Skin epidermis (tissue), 12 donors: ENCODE measurements around the gene ITGAV.
A peak's percentile ranks its signal among the peaks of the same experiment; 100 is the strongest.

Experiments used
- H3K27ac ChIP-seq, 21 experiments: fragments of 200-600 bp; sonication (generic) in 11 of 21; one replicate each; pipeline ENCODE4 v1.5.0; 2020; ENCODE audit warnings: mild to moderate bottlenecking in 3 of 21, inconsistent platforms in 2 of 21, moderate library complexity in 2 of 21
- H3K4me3 ChIP-seq, 7 experiments: fragments of 200-600 bp; sonication (generic) in 2 of 7; one replicate each; pipeline ENCODE4 v1.5.0; 2020; ENCODE audit warnings: inconsistent platforms in 2 of 7, mild to moderate bottlenecking in 2 of 7, moderate library complexity in 1 of 7

Gene ITGAV

DNA sequence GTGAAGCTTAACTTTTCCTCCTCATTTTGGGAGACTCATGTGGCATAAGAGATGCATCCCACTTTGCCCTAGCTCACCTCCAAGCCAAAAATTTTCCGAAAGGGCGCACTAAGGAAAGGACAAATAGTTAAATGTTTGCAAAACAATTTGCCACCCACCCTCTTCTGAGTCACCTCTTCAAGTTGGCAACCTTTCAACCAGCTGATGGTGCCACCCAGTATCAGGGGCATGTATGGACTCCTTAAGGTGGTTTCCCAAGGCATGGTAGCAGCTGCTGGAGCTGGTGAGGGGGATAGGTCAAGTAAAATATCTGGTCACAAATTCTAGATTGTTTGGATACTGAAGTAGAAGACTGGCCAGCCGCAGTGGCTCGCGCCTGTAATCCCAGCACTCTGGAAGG, 17.2 kb upstream of the ITGAV start:
- peak overlapping the region in 2 of 21 experiments; percentile 10 to 30 for H3K27ac ChIP-seq
- no peak overlapping the region for H3K4me3 ChIP-seq

DNA sequence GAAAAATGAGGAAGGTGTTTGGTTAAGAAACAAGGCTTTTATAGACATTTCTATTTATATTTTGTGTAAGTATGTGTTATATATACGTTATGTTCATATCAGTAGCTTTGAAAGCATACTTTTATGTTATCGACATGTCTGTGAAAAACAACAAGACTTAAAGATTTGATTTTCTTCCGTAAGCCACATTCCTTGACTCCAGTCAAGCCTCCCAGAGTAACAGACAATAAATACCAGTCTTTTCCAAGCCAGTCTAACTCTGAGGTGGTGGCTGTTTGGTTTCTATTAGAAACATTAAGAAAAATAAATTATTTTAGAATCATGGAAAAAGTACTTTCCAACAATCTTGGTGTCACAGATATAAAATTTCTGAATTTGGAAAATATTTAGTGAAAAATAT, 16.3 kb upstream of the ITGAV start:
- Histone ChIP-seq H3K4me3 (no peak overlapping the region), H3K27ac (peak overlapping the region in 1 of 21 experiments; percentile 30)

DNA sequence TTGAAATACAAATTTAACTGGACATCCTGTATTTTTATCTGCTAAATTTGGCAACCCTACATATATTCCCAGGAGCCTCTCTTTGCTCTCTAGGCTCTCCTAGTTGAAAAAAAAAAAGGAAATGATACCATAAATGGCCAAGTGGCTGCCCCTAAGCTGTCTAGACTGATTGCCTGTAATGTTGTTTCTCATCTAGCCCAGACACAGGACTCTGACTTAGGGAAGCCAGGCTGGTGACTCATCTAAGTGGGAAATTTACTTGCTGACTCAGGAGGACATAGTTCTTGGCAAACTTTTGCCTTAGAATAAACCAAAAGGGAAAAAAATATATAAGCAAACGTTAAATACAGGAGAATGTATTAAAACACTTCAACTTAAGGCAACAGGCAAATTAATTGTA, 14.6 kb upstream of the ITGAV start:
- Histone ChIP-seq H3K27ac (peak overlapping the region in 6 of 21 experiments; percentile 10 to 54 (median 42)), H3K4me3 (no peak overlapping the region)

DNA sequence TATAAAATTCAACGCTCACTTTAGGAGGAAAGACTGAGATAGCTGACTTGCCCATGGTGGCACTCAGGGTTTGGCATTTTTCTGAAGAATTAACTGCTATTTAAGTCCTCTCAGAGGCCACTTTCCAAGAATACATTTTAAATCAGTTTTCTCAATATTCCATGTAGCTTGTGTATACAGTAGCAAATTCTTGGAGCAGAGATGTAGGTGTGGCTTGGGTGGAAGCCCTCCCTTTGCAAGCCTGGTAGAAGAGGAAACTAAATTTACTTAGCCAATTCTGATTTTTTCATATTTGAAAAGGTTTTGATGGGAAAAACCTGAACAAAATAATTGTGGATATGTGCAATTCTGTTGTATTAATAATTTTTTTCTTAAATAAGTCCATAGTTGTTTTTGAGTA, 14.0 kb upstream of the ITGAV start:
- H3K4me3 ChIP-seq: no peak overlapping the region
- H3K27ac ChIP-seq: peak overlapping the region in 7 of 21 experiments; percentile 10 to 44 (median 20)

DNA sequence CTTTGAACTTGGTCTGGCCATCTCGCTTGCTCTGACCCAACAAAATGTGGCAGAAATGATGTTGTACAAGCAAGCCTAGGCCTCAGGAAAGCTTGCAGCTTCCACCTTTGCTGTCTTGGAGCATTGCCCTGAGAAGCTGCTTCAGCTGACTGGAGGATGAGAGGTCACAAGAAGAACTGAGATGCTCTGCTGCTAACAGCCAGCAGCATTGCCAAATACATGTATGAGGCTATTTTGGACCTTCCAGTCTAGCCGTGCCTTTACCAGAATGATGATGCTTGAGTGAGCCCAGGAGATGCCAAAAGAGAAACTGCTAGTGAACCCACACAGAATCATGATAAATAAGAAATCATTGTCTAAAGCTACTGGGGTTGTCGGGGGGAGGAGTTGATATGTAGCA, 13.2 kb upstream of the ITGAV start:
- Histone ChIP-seq H3K4me3 (no peak overlapping the region), H3K27ac (peak overlapping the region in 1 of 21 experiments; percentile 43)

DNA sequence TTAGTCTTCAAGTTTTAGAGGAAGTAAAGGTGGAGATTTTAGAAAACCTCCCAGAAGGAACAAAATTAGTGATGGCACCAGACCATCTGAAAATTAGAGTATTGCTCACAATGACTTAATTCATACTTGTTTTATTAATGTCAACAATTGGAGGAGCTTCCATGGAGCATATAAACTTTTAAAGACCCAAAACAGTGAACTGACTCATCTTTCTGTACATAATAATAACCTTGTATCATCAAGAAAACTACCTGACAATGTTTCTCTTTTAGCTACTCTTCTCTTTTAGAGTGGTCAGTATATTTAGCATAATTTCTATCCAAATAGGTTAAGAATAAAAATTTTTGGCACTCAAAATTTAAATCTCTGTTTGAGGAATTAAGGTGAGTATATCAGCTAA, 7.2 kb upstream of the ITGAV start:
- Histone ChIP-seq H3K27ac (no peak overlapping the region), H3K4me3 (no peak overlapping the region)

DNA sequence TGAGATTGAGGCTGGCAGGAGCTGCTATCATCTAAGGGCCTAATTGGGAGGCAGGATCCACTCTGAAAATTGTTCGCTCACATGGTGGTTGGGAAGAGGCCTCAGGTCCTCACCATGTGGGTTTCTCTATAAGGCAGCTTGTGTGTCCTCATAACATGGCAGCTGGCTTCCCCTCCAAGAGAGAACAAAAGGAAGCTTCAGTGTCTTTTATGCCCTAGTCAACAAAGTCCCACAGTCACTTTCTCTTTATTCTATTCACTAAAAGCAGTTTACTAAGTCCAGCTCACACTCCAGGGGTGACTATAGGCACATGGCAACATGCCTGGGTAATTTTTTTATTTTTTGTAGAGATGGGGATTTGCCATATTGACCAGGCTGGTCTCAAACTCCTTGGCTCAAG, 5.8 kb upstream of the ITGAV start:
- no peak overlapping the region for H3K4me3 ChIP-seq
- H3K27ac ChIP-seq: no peak overlapping the region

DNA sequence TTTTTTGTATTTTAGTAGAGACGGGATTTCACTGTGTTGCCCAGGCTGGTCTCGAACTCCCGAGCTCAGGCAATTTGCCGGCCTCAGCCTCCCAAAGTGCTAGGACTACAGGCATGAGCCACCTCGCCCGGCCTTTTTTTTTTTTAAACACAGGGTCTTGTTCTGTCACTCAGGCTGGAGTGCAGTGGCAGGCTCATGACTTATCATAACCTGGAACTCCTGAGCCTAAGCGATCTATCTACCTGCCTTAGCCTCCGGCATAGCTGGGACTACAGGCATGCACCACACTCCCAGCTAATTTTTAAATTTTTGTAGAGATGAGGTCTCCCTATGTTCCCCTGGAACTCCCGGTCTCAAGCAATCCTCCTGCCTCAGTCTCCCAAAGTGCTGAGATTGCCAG, 1.4 kb upstream of the ITGAV start:
- Histone ChIP-seq H3K27ac (peak overlapping the region in 7 of 21 experiments; percentile 88 to 98 (median 94)), H3K4me3 (no peak overlapping the region)

DNA sequence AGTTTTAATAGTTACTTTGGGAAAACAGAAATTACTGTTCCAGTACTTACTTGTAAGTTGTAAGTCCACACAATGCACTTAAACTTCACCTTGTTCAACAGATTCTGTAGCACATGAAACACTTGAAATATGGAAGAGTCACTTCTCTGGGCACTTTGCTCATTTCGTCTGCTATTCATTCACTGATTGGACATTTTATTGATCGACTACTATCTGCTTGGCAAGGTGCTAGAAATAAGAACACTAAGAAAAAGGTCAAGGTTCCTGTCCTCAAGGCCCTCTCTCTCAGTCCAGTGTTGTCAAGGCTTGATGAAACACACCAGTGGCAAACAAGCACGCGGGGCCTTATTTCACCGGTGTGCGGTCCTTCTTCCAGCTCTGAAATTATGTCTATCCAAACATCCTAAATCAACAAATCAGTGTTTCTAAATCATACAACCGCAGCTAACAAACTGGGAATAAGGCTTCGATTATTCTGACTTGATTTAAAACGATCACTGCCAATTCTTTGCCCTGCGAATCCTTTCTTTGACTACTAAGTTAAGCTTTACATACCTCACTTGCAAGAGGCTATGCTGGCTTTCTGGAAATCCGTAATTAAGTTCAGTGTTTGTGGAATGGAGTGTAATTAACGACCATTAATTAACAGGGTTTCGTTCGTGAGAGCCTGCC, 780 bp upstream of the ITGAV start:
- peak overlapping the region; percentile 65 to 97 (median 82) for H3K4me3 ChIP-seq
- peak overlapping the region; percentile 48 to 98 (median 95) for H3K27ac ChIP-seq

DNA sequence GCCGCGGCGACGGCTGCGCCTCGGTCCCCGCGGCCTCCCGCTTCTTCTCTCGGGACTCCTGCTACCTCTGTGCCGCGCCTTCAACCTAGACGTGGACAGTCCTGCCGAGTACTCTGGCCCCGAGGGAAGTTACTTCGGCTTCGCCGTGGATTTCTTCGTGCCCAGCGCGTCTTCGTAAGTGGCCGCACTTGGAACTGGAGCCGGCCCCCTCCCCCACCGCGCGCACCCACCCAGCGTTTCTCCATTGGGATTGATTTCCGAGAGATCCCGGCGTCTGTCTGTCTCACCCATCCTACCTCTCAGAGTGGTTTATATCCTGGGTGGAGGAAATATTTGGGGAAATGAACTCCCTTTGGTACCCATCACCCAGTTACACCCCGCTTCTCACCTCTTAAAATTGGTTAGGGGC, 498 bp downstream of the ITGAV start:
- H3K4me3 ChIP-seq: peak overlapping the region; percentile 65 to 97 (median 82)
- peak overlapping the region; percentile 45 to 98 (median 95) for H3K27ac ChIP-seq

DNA sequence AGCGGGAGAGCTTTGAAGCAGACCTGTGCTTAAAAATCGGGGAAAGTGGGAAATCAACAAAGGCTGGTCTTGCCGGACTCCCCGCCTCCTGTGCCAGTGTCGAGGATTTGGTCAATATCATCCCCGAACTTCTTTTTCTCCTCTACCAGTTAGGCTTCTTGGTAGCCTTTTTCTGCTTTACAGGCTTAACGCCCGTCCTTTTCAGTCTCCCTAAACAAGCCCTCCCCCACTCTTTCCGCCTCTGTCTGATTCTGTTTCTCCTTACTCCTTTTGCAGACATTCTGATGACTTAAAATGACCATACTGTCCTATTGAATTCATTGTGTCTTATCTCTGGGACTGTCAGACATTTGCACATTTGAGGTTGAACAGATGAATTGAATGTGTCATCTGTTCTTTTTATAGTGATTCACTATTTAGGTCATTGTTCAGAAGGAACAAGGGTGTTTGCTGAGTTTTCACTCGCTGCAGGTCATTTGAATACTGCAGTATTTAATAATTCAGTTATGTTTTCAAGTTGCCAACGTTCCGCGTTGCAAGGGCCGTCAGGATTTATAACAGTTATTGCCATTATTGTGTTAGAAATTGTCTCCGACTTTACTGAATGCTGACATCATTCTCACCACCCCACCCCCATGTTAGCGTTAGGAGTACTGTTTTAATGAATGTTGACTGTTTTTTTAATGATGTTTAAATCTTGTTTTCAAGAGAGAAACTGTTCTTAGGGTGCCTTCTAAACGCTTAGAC, 1.1 kb downstream of the ITGAV start:
- Histone ChIP-seq H3K27ac (peak overlapping the region; percentile 45 to 98 (median 95)), H3K4me3 (peak overlapping the region; percentile 65 to 97 (median 82))

DNA sequence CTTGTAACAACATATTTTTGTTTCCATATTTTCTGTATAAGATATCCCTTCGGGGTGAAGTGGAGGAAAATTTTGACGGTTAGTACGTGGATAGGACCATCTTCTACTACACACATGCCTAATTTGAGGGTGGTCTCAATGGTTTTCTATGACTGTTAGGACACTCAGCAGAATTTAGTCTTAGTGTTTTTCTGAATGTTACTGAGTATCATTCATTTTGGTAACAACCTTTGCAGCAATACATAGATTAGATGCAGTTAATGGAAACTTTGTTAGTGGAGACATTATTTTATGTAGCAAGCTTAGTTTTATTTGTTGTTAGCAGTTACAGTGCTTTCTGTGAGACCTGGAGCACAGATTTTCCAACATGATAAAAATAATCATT, 1.6 kb downstream of the ITGAV start:
- H3K27ac ChIP-seq: peak overlapping the region in 15 of 21 experiments; percentile 60 to 98 (median 96)
- peak overlapping the region; percentile 65 to 97 (median 82) for H3K4me3 ChIP-seq

DNA sequence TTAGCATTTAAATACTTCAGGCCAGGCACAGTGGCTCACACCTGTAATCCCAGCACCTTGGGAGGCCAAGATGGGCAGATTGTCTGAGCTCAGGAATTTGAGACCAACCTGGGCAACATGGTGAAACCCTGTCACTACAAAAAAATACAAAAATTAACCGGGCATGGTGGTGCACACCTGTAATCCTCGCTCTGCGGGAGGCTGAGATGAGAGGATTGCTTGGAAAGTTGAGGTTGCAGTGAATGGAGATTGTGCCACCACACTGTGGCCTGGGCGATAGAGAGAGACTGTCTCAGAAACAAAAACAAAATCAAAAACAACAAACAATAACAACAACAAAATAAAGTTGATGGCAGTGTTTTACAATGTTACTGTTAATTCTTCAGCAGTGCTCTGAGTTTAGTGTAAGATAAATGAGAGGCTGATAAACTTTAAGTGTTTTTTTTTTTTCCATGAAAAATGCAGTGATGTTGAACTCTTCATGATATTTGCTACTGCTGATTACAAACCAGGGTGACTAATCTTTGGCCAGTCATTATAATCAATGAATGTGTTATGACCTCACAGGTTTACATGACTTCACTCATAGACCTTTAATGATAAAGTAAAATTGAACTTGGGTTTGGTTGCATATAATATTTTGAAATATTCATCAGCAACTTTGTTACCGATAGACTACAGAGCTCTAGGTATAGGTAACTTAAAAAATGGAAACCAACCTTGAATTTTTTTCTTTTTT, 2.5 kb downstream of the ITGAV start:
- H3K4me3 ChIP-seq: peak overlapping the region in 4 of 7 experiments; percentile 70 to 91 (median 82)
- peak overlapping the region in 2 of 21 experiments; percentile 60 to 97 for H3K27ac ChIP-seq

DNA sequence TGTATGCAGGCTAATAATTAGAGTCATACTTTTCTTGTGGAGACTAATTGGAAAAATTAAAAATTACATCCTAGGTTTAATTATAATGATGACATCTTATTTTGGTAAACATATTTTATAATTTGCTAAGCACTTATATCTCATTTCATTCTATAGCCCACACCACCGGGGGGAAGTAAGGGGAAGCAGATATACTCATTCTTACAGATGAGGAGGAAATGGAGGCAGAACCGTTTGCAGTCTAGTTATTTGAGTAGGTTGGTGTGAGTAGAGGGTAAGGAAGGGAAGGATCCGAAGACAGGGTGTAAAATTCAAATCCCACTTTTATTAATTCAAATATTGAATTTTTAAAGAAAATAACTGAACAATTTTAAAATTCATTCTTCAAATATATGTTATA, 3.7 kb downstream of the ITGAV start:
- Histone ChIP-seq H3K4me3 (no peak overlapping the region), H3K27ac (no peak overlapping the region)

DNA sequence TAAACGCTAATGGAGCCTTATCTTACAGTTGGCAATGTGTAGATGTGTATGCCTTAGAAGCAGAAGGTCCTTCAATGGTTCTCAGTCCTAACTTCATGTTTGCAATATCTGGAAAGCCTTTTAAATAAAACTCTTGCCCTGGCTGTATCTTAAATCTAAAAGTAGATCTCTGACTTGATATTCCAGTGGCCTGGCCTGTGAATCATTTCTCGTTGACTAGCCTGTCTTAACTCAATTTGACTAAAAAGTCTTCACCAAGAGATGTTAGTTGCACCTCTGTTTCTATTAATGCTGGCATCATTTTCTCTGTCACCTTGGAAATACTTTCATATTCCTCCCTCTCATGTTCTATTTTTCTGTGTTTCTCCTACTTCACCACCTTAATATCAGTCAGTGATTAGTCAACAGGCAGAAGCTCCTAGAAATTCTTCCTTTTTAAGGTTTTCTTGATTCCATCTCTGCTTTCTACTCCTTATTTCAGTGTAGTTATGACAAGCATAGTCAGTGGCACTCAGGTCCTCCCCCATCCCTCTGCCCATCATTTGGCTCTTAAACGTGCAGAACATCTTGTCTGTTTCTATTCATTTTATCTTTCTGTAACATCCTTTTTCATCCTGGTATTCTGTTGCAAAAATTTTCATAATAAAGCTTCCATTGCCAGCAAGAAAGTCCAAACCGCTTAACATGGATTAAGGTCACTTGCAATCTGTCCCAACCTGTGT, 4.3 kb downstream of the ITGAV start:
- Histone ChIP-seq H3K4me3 (no peak overlapping the region), H3K27ac (no peak overlapping the region)

DNA sequence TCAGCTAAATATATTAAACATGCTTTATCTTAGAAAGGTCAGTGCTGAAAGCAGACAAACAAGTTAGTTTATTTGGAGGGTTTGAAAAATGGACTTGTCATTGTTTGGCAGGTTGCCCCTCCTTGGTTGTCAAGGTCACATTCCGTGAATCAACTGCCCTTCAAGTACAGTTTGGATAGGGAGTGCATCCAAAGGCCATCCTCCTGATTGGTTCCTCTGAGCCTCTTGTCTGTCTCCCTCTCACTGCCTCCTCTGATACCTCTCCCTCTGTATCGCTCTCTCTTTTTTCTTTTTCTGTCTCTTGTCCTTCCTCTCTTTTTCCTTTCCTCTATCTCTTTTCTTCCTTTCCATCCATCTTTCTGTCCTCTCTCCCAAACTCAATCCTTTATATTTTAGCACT, 5.4 kb downstream of the ITGAV start:
- Histone ChIP-seq H3K4me3 (no peak overlapping the region), H3K27ac (no peak overlapping the region)

DNA sequence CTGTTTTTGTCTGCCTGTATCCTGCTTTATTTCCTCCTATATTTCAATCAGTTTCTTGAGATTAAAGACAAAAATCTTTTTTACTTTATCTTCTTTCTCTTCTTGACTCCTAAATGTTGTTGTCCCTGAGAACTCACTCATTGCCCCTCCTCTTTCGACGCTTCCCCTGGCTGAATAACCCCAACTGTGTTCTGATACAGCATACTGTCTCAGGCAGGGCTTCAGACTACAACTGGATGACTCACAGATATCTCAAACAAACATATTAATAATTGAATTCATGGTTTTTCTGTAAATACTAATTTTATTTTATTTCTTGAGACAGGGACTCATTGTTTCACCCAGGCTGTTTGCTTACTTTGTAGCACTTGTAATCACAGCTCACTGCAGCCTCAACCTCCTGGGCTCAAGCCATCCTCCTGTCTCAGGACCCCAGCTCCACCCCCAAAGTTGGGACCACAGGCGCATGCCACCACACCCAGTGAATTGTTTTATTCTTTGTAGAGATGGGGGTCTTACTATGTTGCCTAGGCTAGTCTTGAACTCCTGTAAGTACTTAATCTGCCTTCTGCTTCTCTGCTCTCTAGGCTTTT, 9.4 kb downstream of the ITGAV start:
- peak overlapping the region in 2 of 21 experiments; percentile 8 to 14 for H3K27ac ChIP-seq
- H3K4me3 ChIP-seq: no peak overlapping the region

DNA sequence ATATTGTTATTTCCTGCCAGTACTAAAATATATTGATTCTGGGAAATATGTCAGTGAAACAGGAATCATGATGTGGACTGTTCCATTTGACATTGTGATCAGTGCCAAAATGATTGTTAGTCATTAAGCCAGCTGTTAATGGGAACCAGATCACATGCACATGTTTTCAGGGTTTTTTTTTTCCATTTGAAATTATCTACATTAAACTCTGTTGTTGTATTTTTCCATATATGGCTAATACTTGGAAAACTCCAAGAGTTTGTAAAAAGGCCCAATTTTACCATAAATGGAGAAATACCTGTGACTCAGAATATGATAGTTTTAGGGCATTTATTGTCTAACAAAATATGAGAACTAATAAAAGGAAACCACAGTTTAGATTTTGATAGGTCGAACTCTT, 13.4 kb downstream of the ITGAV start:
- no peak overlapping the region for H3K4me3 ChIP-seq
- H3K27ac ChIP-seq: no peak overlapping the region

DNA sequence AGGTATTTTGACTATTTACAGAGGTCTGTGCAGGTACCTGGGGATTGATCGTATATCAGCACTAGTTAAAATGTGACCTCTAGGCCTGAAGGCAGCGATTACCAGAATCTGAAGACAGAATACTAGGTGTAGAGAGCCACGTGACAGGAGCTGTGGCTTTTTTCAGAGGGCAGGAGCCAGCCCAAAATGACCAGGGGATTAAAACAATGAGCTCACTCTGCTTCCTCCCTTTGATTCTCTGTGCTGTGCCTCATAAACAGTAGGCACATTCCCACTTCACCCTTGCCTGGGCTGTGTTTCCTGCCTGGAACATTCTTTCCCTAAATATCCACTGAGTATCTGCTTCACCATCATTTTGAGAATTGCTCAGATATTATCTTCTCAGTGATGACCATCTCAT, 15.2 kb downstream of the ITGAV start:
- peak overlapping the region in 3 of 21 experiments; percentile 2 to 32 (median 24) for H3K27ac ChIP-seq
- H3K4me3 ChIP-seq: no peak overlapping the region
